Tibial nerve (tissue), 4 donors: Measurements from ENCODE around the gene KIT. TPM values are rescaled to one million over a fixed set of nuclear protein-coding genes. Genes with fewer than 3 reads are reported as not detected.

ENCODE experiments used
- DNase-seq, 2 donors: peaks; one replicate each; pipeline ENCODE4 v3.0.0-alpha.2; 2019; ENCODE audit warnings: low spot score in 2 of 2
- H3K27ac ChIP-seq, 4 donors: fragments of 200-600 bp; sonication (generic) in 3 of 4; one replicate each; pipeline ENCODE4 v1.5.1; 2017 to 2019; ENCODE audit warnings: mild to moderate bottlenecking in 1 of 4
- H3K27me3 ChIP-seq, 2 donors: fragments of 200-600 bp; sonication (generic) in 1 of 2; one replicate each; pipeline versions ENCODE4 v1.5.1 to v1.6.0; 2017 to 2019
- H3K36me3 ChIP-seq, 3 donors: fragments of 200-600 bp; sonication (generic); one replicate each; pipeline ENCODE4 v1.5.1; 2018 to 2019
- H3K4me1 ChIP-seq, 4 donors: fragments of 200-600 bp; sonication (generic) in 3 of 4; one replicate each; pipeline ENCODE4 v1.5.1; 2017 to 2019
- H3K4me3 ChIP-seq, 4 donors: fragments of 200-600 bp; sonication (generic) in 3 of 4; one replicate each; pipeline ENCODE4 v1.5.1; 2017 to 2019; ENCODE audit warnings: mild to moderate bottlenecking in 1 of 4, moderate library complexity in 1 of 4
- H3K9me3 ChIP-seq, 4 donors: fragments of 200-600 bp; sonication (generic) in 3 of 4; one replicate each; pipeline ENCODE4 v1.5.1; 2017 to 2019
- EP300 ChIP-seq, 2 donors: sonication (generic); formaldehyde crosslinking; IDR thresholded peaks; one replicate each; pipeline ENCODE4 v1.6.1; 2017; ENCODE audit warnings: antibody characterized with exemption in 2 of 2, mild to moderate bottlenecking in 1 of 2
- POLR2A ChIP-seq, 2 donors: fragments of 450-650 bp; IDR thresholded peaks; one replicate each; pipeline ENCODE4 v1.6.1; 2017; ENCODE audit warnings: antibody characterized with exemption in 2 of 2, mild to moderate bottlenecking in 2 of 2, moderate library complexity in 2 of 2
- WGBS, 2 donors: methylation state at CpG; one replicate each; pipeline ENCODE4 v1.1.5; 2018; 5-methylcytosine and 5-hydroxymethylcytosine counted together
- total RNA-seq, 4 donors: library from RNA; depleted of rRNA; stranded (reverse); fragments of >200 nt; gene quantifications; one replicate each; pipeline ENCODE4 v1.1.0, GENCODE V29; 2016
- TF ChIP-seq, protein P1 (sequence below), 5 experiments: fragments of 200-600 bp in 3 of 5; fragments of 450-650 bp in 2 of 5; sonication (generic) in 3 of 5; IDR thresholded peaks; one replicate each; pipeline ENCODE4 v1.5.1; 2016 to 2019; ENCODE audit warnings: antibody characterized with exemption in 5 of 5, mild to moderate bottlenecking in 3 of 5, moderate library complexity in 2 of 5

Gene KIT
- total RNA-seq, 4 donors from 2014 or later = 1.5 to 18.6 (median 8.4) TPM

DNA sequence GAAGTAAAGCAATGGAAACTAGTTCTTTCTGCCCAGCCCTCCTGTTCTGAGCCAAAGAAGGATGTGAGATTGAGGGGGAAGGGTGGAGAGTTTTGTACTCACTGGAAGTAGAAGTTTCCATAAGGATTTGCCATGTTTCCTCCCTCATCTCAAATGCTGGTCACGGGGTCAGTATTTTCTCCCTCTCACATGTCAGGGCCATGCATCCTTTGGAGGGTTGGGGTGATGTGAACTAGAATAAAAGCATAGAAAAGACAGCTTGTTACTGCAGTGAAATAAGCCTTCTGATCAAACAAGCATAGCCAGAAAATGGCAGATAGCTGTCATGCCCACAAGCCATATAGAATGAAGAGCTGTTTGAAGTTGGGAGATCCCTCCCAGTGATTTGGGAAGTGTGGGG is 79.7 kb downstream of the KIT start:
- Histone ChIP-seq H3K4me1 (no peaks in the 10 kb centered on the region), H3K27ac (no peak overlapping the region), H3K27me3 (no peaks in the 10 kb centered on the region), H3K4me3 (no peak overlapping the region), H3K9me3 (no peaks in the 10 kb centered on the region), H3K36me3 (no peaks in the 10 kb centered on the region)
- no peak for DNase-seq
- TF ChIP-seq, protein P1, sequence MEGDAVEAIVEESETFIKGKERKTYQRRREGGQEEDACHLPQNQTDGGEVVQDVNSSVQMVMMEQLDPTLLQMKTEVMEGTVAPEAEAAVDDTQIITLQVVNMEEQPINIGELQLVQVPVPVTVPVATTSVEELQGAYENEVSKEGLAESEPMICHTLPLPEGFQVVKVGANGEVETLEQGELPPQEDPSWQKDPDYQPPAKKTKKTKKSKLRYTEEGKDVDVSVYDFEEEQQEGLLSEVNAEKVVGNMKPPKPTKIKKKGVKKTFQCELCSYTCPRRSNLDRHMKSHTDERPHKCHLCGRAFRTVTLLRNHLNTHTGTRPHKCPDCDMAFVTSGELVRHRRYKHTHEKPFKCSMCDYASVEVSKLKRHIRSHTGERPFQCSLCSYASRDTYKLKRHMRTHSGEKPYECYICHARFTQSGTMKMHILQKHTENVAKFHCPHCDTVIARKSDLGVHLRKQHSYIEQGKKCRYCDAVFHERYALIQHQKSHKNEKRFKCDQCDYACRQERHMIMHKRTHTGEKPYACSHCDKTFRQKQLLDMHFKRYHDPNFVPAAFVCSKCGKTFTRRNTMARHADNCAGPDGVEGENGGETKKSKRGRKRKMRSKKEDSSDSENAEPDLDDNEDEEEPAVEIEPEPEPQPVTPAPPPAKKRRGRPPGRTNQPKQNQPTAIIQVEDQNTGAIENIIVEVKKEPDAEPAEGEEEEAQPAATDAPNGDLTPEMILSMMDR (IDR thresholded peaks at IDR 0.05) = no peak
- TF ChIP-seq EP300 (IDR thresholded peaks at IDR 0.05) (no peak), POLR2A (IDR thresholded peaks at IDR 0.05) (no peak)
- WGBS, 2 donors = 81 to 85% methylated on average over 1 of the region's 1 CpG

DNA sequence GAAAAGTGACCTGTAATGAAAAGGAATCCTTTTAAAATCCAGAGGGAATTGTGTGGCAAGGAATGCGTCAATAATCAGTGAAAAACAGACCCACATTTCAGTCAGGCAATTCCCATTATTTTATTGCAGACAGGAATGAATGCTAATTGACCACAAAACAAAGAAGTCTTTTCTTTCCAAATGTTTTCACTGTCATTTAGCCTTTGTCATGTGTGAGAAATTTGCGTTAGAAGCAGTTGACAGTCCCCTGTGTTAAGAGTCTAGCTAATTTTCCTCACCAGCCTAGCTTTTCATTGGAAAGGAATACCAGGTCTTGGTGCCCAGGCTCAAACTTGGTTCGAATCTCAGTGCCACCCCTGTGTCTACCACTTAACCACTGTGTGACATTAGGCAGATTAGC is 83.4 kb downstream of the KIT start:
- no peak overlapping the region for H3K27ac ChIP-seq
- H3K4me3 ChIP-seq = no peak overlapping the region
- TF ChIP-seq EP300 (IDR thresholded peaks at IDR 0.05) = no peak
- TF ChIP-seq POLR2A (IDR thresholded peaks at IDR 0.05) = no peak
- TF ChIP-seq, protein P1 (IDR thresholded peaks at IDR 0.05) = no peak
- no peak for DNase-seq
- no peaks in the 10 kb centered on the region for H3K36me3 ChIP-seq
- H3K4me1 ChIP-seq = no peaks in the 10 kb centered on the region
- H3K27me3 ChIP-seq = no peaks in the 10 kb centered on the region
- no peaks in the 10 kb centered on the region for H3K9me3 ChIP-seq
- 37 to 43% methylated on average over 3 of the region's 3 CpGs for WGBS, 2 donors

DNA sequence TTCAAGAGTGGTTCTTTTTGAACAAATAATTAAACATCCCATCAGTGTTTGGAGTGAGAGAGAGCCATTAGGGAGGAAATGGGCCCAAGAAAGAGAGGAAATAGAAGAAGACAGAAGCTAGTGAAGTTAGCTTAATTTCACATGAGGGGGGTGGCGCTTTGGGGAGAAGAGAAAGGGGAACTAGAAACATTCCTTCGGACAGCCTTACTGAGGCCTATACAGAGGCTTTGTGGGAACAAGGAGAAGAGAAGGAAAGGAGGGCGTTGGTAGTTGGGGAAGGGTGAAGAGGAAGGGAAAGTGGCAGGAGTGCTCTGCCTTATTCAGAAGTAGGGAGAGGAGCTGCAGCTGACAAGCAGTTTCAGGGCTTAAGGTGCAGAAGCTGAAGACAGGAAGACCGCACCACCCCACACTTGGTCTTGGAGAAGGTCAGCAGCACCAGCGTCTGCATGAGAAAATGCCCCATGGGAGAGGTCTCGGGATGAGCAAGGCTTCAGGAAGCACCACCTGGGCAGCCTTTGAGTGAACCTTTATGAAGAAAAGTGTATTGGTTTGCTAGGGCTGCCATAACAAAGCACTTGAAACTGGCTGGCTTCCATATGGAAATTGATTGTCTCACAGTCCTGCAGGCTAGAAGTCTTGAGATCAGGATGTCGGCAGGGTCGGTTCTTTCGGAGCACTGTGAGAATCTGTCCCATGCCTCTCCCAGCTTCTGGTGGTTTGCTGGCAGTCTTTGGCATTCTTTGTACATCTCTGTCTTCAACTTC is 85.1 kb downstream of the KIT start:
- DNase-seq = no peak
- Histone ChIP-seq H3K36me3 (no peaks in the 10 kb centered on the region), H3K4me3 (no peak overlapping the region), H3K27me3 (no peaks in the 10 kb centered on the region), H3K27ac (no peak overlapping the region), H3K9me3 (no peaks in the 10 kb centered on the region), H3K4me1 (no peaks in the 10 kb centered on the region)
- WGBS, 2 donors = 81 to 84% methylated on average over 7 to 9 of the region's 9 CpGs
- TF ChIP-seq POLR2A (IDR thresholded peaks at IDR 0.05) (no peak), EP300 (IDR thresholded peaks at IDR 0.05) (no peak)
- TF ChIP-seq, protein P1 (IDR thresholded peaks at IDR 0.05) = no peak

DNA sequence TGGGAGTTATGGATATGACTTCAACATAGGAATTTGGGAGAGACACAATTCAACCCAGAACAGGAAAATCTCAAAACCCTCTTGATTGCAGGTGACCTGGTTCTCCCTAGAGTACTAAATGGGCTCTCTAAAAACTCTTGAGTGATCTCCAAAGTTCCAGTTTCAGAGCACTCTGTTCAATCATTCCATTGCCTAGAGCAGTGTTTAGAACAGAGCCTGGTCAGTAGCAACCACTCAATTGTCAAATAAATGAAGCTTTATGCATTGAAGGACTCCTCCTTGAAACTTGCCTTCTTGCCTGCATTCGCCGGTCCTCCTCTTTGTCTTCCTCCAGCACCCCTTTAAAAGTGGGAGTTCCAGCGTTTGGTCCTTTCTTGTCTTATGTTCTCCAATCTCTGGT is 85.8 kb downstream of the KIT start:
- DNase-seq = no peak
- H3K9me3 ChIP-seq = no peaks in the 10 kb centered on the region
- TF ChIP-seq, protein P1 (IDR thresholded peaks at IDR 0.05) = no peak
- TF ChIP-seq EP300 (IDR thresholded peaks at IDR 0.05) (no peak), POLR2A (IDR thresholded peaks at IDR 0.05) (no peak)
- H3K27me3 ChIP-seq = no peaks in the 10 kb centered on the region
- H3K36me3 ChIP-seq = no peaks in the 10 kb centered on the region
- H3K4me1 ChIP-seq = no peaks in the 10 kb centered on the region
- H3K4me3 ChIP-seq = no peak overlapping the region
- H3K27ac ChIP-seq = no peak overlapping the region
- 72 to 90% methylated on average over 3 of the region's 3 CpGs for WGBS, 2 donors

DNA sequence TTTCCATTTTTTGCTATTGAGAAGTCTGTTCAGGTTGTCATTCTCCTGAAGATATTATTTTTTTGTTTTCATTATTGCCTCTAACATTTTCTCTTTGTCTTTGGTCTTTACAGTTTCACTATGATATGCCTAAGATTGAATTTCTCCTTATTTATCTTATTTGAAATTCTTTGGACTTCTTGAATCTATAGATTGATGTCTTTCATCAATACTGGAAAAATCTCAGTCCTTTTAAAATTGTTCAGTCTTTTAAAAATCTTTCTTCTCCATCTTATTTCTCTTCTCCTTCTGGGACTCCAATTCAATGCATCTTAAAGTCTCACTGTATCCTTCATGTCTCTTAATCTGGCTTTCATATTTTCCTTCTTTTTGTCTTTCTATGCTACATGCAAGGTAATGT is 86.7 kb downstream of the KIT start:
- H3K9me3 ChIP-seq = no peaks in the 10 kb centered on the region
- no peak for DNase-seq
- no peaks in the 10 kb centered on the region for H3K36me3 ChIP-seq
- no peaks in the 10 kb centered on the region for H3K4me1 ChIP-seq
- H3K27me3 ChIP-seq = no peaks in the 10 kb centered on the region
- no peak overlapping the region for H3K4me3 ChIP-seq
- no peak overlapping the region for H3K27ac ChIP-seq
- TF ChIP-seq EP300 (IDR thresholded peaks at IDR 0.05) = no peak
- TF ChIP-seq, protein P1 (IDR thresholded peaks at IDR 0.05) = no peak
- TF ChIP-seq POLR2A (IDR thresholded peaks at IDR 0.05) = no peak
